Liver (tissue), 3 donors: Measurements from ENCODE around the gene TREH.

Experiments used
- ATF3 ChIP-seq: IDR thresholded peaks from 2 replicates; pipeline ENCODE4 v1.6.1; 2016; ENCODE audit warnings: antibody characterized with exemption
- CTCF ChIP-seq: fragments of 150-350 bp; IDR thresholded peaks from 2 replicates; pipeline ENCODE4 v1.5.1; 2017; ENCODE audit warnings: improper control_type of control experiment, low read depth, low read length; ENCODE audit not compliant: missing input control
- EGR1 ChIP-seq, 2 donors: IDR thresholded peaks; 2 replicates each; pipeline ENCODE4 v1.6.1; 2016 to 2018; ENCODE audit warnings: antibody characterized with exemption in 2 of 2, low read depth in 2 of 2
- FOXA2 ChIP-seq: IDR thresholded peaks from 2 replicates; pipeline ENCODE4 v1.6.1; 2016; ENCODE audit warnings: antibody characterized with exemption
- GABPA ChIP-seq, 2 donors: IDR thresholded peaks in 1 of 2; conservative IDR thresholded peaks in 1 of 2; 2 replicates each; pipeline ENCODE4 v1.6.1; 2016; ENCODE audit warnings: antibody characterized with exemption in 2 of 2, mild to moderate bottlenecking in 1 of 2, moderate library complexity in 1 of 2
- JUND ChIP-seq, 2 donors: IDR thresholded peaks; 2 replicates each; pipeline ENCODE4 v1.6.1; 2016; ENCODE audit warnings: antibody characterized with exemption in 2 of 2
- MAX ChIP-seq: IDR thresholded peaks from 2 replicates; pipeline ENCODE4 v1.6.1; 2016; ENCODE audit warnings: antibody characterized with exemption
- RAD21 ChIP-seq, 2 donors: IDR thresholded peaks; 2 replicates each; pipeline ENCODE4 v1.6.1; 2016; ENCODE audit warnings: antibody characterized with exemption in 2 of 2, mild to moderate bottlenecking in 2 of 2
- REST ChIP-seq: IDR thresholded peaks from 2 replicates; pipeline ENCODE4 v1.6.1; 2016; ENCODE audit warnings: antibody characterized with exemption, mild to moderate bottlenecking
- RXRA ChIP-seq, 2 donors: IDR thresholded peaks; 2 replicates each; pipeline ENCODE4 v1.6.1; 2017 to 2018; ENCODE audit warnings: antibody characterized with exemption in 2 of 2, mild to moderate bottlenecking in 1 of 2
- SP1 ChIP-seq: IDR thresholded peaks from 2 replicates; pipeline ENCODE4 v1.6.1; 2018; ENCODE audit warnings: antibody characterized with exemption, mild to moderate bottlenecking
- TAF1 ChIP-seq: conservative IDR thresholded peaks from 2 replicates; pipeline ENCODE4 v1.6.1; 2016; ENCODE audit warnings: antibody characterized with exemption, mild to moderate bottlenecking
- YY1 ChIP-seq: IDR thresholded peaks from 2 replicates; pipeline ENCODE4 v1.6.1; 2016; ENCODE audit warnings: antibody characterized with exemption, mild to moderate bottlenecking
- ZBTB33 ChIP-seq: IDR thresholded peaks from 2 replicates; pipeline ENCODE4 v1.6.1; 2016; ENCODE audit warnings: antibody characterized with exemption
- donor health status: healthy.
- donor health status: healthy.

- no peak for TF ChIP-seq CTCF
- no peak for TF ChIP-seq SP1
- no peak for TF ChIP-seq FOXA2
- no peak for TF ChIP-seq JUND (IDR thresholded peaks at IDR 0.05)
- no peak for TF ChIP-seq TAF1
- no peak for TF ChIP-seq MAX
- no peak for TF ChIP-seq YY1
- no peak for TF ChIP-seq REST
- TF ChIP-seq GABPA (IDR thresholded peaks at IDR 0.05 in 1 of 2, conservative IDR thresholded peaks at IDR 0.05 in 1 of 2), result no peak
- no peak for TF ChIP-seq RXRA (IDR thresholded peaks at IDR 0.05)
- no peak for TF ChIP-seq ATF3
- no peak for TF ChIP-seq RAD21 (IDR thresholded peaks at IDR 0.05)
- no peak for TF ChIP-seq EGR1 (IDR thresholded peaks at IDR 0.05; ENCODE audit: low read depth in 2 of 2)
- TF ChIP-seq ZBTB33, result no peak
Measured at GRCh38 chr11:118629761-118630661, 49.4 kb downstream of the TREH start.
